Measurements from ENCODE around the gene KDM5C. TPM values are rescaled to one million over a fixed set of nuclear protein-coding genes. Genes with fewer than 3 reads are reported as not detected.
A peak's percentile ranks its signal among the peaks of the same experiment; 100 is the strongest.

The KDM5C gene
- total and polyA plus RNA-seq, 5 experiments from 2014 or later = 21.0 to 153 (median 26.5) TPM

GRCh38 chrX:53244610-53245009, 19.6 kb upstream of the KDM5C start:
- POLR2A ChIA-PET = no interaction called here
- Mint-ChIP-seq H3K4me3 (no peak overlapping the region), H3K36me3 (no peaks in the 10 kb centered on the region), H3K4me1 (no peaks in the 10 kb centered on the region), H3K9me3 (no peaks in the 10 kb centered on the region), H3K27me3 (no peaks in the 10 kb centered on the region), H3K27ac (no peak overlapping the region)
- ATAC-seq (no peak), DNase-seq (no peak)

- Mint-ChIP-seq H3K27ac (peak overlapping the region in 2 of 10 donors; percentile 60 to 83), H3K4me1 (no peaks in the 10 kb centered on the region), H3K4me3 (no peak overlapping the region), H3K9me3 (no peaks in the 10 kb centered on the region), H3K27me3 (no peaks in the 10 kb centered on the region), H3K36me3 (no peaks in the 10 kb centered on the region)
- DNase-seq = no peak
- POLR2A ChIA-PET = no interaction called here
- ATAC-seq = no peak
Measured at GRCh38 chrX:53242310-53242709, 17.3 kb upstream of the KDM5C start.

- POLR2A ChIA-PET = no interaction called here
- ATAC-seq = no peak
- Mint-ChIP-seq H3K27me3 (no peaks in the 10 kb centered on the region), H3K4me1 (no peaks in the 10 kb centered on the region), H3K9me3 (no peaks in the 10 kb centered on the region), H3K27ac (no peak overlapping the region), H3K4me3 (no peak overlapping the region), H3K36me3 (no peaks in the 10 kb centered on the region)
- no peak for DNase-seq
Measured at GRCh38 chrX:53241558-53241957, 16.6 kb upstream of the KDM5C start.

- Mint-ChIP-seq H3K27me3 (no peaks in the 10 kb centered on the region), H3K4me1 (no peaks in the 10 kb centered on the region), H3K36me3 (no peaks in the 10 kb centered on the region), H3K9me3 (no peaks in the 10 kb centered on the region), H3K27ac (no peak overlapping the region), H3K4me3 (no peak overlapping the region)
- no peak for ATAC-seq
- POLR2A ChIA-PET = no interaction called here
- no peak for DNase-seq
Measured at GRCh38 chrX:53239474-53239873, 14.5 kb upstream of the KDM5C start.

- H3K9me3 Mint-ChIP-seq = no peaks in the 10 kb centered on the region
- H3K4me1 Mint-ChIP-seq = no peaks in the 10 kb centered on the region
- ATAC-seq = no peak
- H3K27ac Mint-ChIP-seq = no peak overlapping the region
- H3K27me3 Mint-ChIP-seq = no peaks in the 10 kb centered on the region
- POLR2A ChIA-PET = no interaction called here
- no peak overlapping the region for H3K4me3 Mint-ChIP-seq
- DNase-seq = no peak
- no peaks in the 10 kb centered on the region for H3K36me3 Mint-ChIP-seq
Measured at GRCh38 chrX:53237056-53237455, 12.0 kb upstream of the KDM5C start.

GRCh38 chrX:53236025-53236679, 11.1 kb upstream of the KDM5C start:
- Mint-ChIP-seq H3K36me3 (no peaks in the 10 kb centered on the region), H3K4me1 (no peaks in the 10 kb centered on the region), H3K4me3 (no peak overlapping the region), H3K27ac (no peak overlapping the region), H3K9me3 (no peaks in the 10 kb centered on the region), H3K27me3 (no peaks in the 10 kb centered on the region)
- ATAC-seq (no peak), DNase-seq (no peak)
- POLR2A ChIA-PET = no interaction called here

GRCh38 chrX:53235566-53235965, 10.6 kb upstream of the KDM5C start:
- Mint-ChIP-seq H3K4me1 (no peaks in the 10 kb centered on the region), H3K36me3 (no peaks in the 10 kb centered on the region), H3K9me3 (no peaks in the 10 kb centered on the region), H3K4me3 (no peak overlapping the region), H3K27me3 (peaks cover 0 to under 1% (median 0%) of the 10 kb centered on the region in 5 donors), H3K27ac (no peak overlapping the region)
- POLR2A ChIA-PET = no interaction called here
- DNase-seq (no peak), ATAC-seq (no peak)

GRCh38 chrX:53234484-53234883, 9.5 kb upstream of the KDM5C start:
- Mint-ChIP-seq H3K4me3 (no peak overlapping the region), H3K27me3 (peaks cover 0 to 1% (median 0%) of the 10 kb centered on the region in 5 donors), H3K4me1 (no peaks in the 10 kb centered on the region), H3K27ac (no peak overlapping the region), H3K36me3 (no peaks in the 10 kb centered on the region), H3K9me3 (no peaks in the 10 kb centered on the region)
- POLR2A ChIA-PET = no interaction called here
- no peak for DNase-seq
- ATAC-seq = no peak

- Mint-ChIP-seq H3K9me3 (no peaks in the 10 kb centered on the region), H3K36me3 (no peaks in the 10 kb centered on the region), H3K4me1 (no peaks in the 10 kb centered on the region), H3K4me3 (no peak overlapping the region), H3K27ac (peak overlapping the region in 1 of 10 donors; percentile 76), H3K27me3 (peaks cover 0 to 1% (median 0%) of the 10 kb centered on the region in 5 donors)
- DNase-seq = no peak
- POLR2A ChIA-PET = no interaction called here
- no peak for ATAC-seq
Measured at GRCh38 chrX:53233536-53233935, 8.5 kb upstream of the KDM5C start.

GRCh38 chrX:53230116-53230515, 5.1 kb upstream of the KDM5C start:
- ATAC-seq = no peak
- POLR2A ChIA-PET = no interaction called here
- Mint-ChIP-seq H3K27ac (no peak overlapping the region), H3K27me3 (peaks cover 0 to 1% (median 0%) of the 10 kb centered on the region in 5 donors), H3K9me3 (peaks cover 0 to 3% (median 0%) of the 10 kb centered on the region in 9 donors), H3K4me3 (no peak overlapping the region), H3K4me1 (peaks cover 0 to 7% (median 6%) of the 10 kb centered on the region in 4 donors), H3K36me3 (no peaks in the 10 kb centered on the region)
- DNase-seq = no peak

- H3K36me3 Mint-ChIP-seq = peaks cover 0 to 3% (median 0%) of the 10 kb centered on the region in 3 donors
- POLR2A ChIA-PET = no interaction called here
Measured at GRCh38 chrX:53227224-53227765, 2.3 kb upstream of the KDM5C start.

GRCh38 chrX:53223955-53224859, 800 bp downstream of the KDM5C start:
- POLR2A ChIA-PET = interaction anchor here (1.4 to 2.7 kb wide), 4 partner anchors 8 to 142 kb away, joined by 3 to 19 read pairs (median 6); partner anchors contain the start of gene TSPYL2
- Mint-ChIP-seq H3K4me3 (peak overlapping the region; percentile 92 to 99 (median 96)), H3K36me3 (peaks cover 0 to 17% (median 0%) of the 10 kb centered on the region in 3 donors), H3K9me3 (peaks cover 0 to 3% (median 0%) of the 10 kb centered on the region in 9 donors), H3K27ac (peak overlapping the region; percentile 97 to 99 (median 99)), H3K27me3 (no peaks in the 10 kb centered on the region), H3K4me1 (peaks cover 4 to 39% (median 36%) of the 10 kb centered on the region in 4 donors)
- ATAC-seq = peak; percentile 33 to 43
- DNase-seq = peak in 6 of 10 donors; percentile 3 to 42 (median 25)

More at GRCh38 chrX:53227224-53227765, 2.3 kb upstream of the KDM5C start:
- Mint-ChIP-seq H3K4me1 (peaks cover 4 to 26% (median 24%) of the 10 kb centered on the region in 4 donors), H3K27me3 (peaks cover 0 to 1% (median 0%) of the 10 kb centered on the region in 5 donors), H3K27ac (peak overlapping the region in 2 of 10 donors; percentile 52 to 71), H3K4me3 (peak overlapping the region in 1 of 10 donors; percentile 55), H3K9me3 (peaks cover 0 to 3% (median 0%) of the 10 kb centered on the region in 9 donors)
- ATAC-seq (no peak), DNase-seq (no peak)
